ENCODE measurements around the gene ACTC1. TPM values are rescaled to one million over a fixed set of nuclear protein-coding genes. Genes with fewer than 3 reads are reported as not detected.

Gene ACTC1
- polyA plus RNA-seq, 2 of the 4 experiments (the other 2 are of a cell fraction): 0.22 to 1.1 TPM

- ATAC-seq: no peak
- Histone ChIP-seq H3K4me3 (no peak overlapping the region), H3K4me2 (no peak overlapping the region), H3K9me3 (no peaks in the 10 kb centered on the region), H3K27ac (no peak overlapping the region), H3K4me1 (peaks cover 1% of the 10 kb centered on the region; the same call in 1 of the 3 replicates)
- TF ChIP-seq NFE2L2 (conservative IDR thresholded peaks at IDR 0.05; ENCODE audit: low read length) (no peak), MYC (IDR thresholded peaks at IDR 0.05; ENCODE audit: borderline replicate concordance, low read length) (no peak), EP300 (IDR thresholded peaks at IDR 0.05) (no peak), EHF (CRISPR knock-in tag; IDR thresholded peaks at IDR 0.05) (no peak), CHD4 (IDR thresholded peaks at IDR 0.05; ENCODE audit: borderline replicate concordance) (no peak), CTCF (IDR thresholded peaks at IDR 0.05) (no peak), REST (IDR thresholded peaks at IDR 0.05) (no peak), ZFP36 (IDR thresholded peaks at IDR 0.05; ENCODE audit: borderline replicate concordance, partially characterized antibody) (no peak), TFCP2L1 (CRISPR knock-in tag; IDR thresholded peaks at IDR 0.05) (no peak), FOSB (CRISPR knock-in tag; IDR thresholded peaks at IDR 0.05) (no peak), SMC3 (IDR thresholded peaks at IDR 0.05) (no peak), ELK1 (IDR thresholded peaks at IDR 0.05; ENCODE audit: low read depth, low read length) (no peak), RNF2 (IDR thresholded peaks at IDR 0.05; ENCODE audit: borderline replicate concordance, low read depth) (no peak), MAX (IDR thresholded peaks at IDR 0.05) (no peak), CBX8 (IDR thresholded peaks at IDR 0.05) (no peak), ZNF302 (CRISPR knock-in tag; IDR thresholded peaks at IDR 0.05) (no peak), HOXA7 (CRISPR knock-in tag; IDR thresholded peaks at IDR 0.05) (no peak), FOXS1 (CRISPR knock-in tag; IDR thresholded peaks at IDR 0.05) (no peak), POLR2AphosphoS2 (conservative IDR thresholded peaks at IDR 0.05; ENCODE audit: low read length) (no peak), CBX2 (IDR thresholded peaks at IDR 0.05; ENCODE audit: borderline replicate concordance, low read depth) (no peak)
- ChIA-PET POLR2A (no interaction called here), CTCF (interaction anchor here (1.3 to 1.4 kb wide), 2 partner anchors 17 to 97 kb away, joined by 3 to 4 read pairs; no protein-coding TSS in a partner anchor)
- DNase-seq (ENCODE audit: low read depth in 1 of 2, low spot score in 1 of 2): no peak
- 40% methylated on average over 3 of the region's 3 CpGs for WGBS (ENCODE audit: missing lambda C conversion rate)
- no peak for FAIRE-seq
Measured at GRCh38 chr15:34804776-34805175, 9.4 kb upstream of the ACTC1 start.

GRCh38 chr15:34804113-34804512 lies 8.8 kb upstream of the ACTC1 start:
- ATAC-seq (no peak), FAIRE-seq (peak; percentile 88), DNase-seq (ENCODE audit: low read depth in 1 of 2, low spot score in 1 of 2) (no peak)
- Histone ChIP-seq H3K9me3 (no peaks in the 10 kb centered on the region), H3K4me3 (no peak overlapping the region), H3K4me1 (peaks cover 8% of the 10 kb centered on the region), H3K27ac (no peak overlapping the region), H3K4me2 (no peak overlapping the region)
- ChIA-PET CTCF (no interaction called here), POLR2A (no interaction called here)
- WGBS (ENCODE audit: missing lambda C conversion rate): 44% methylated on average over 2 of the region's 2 CpGs
- no peak for TF ChIP-seq HMGXB4 (CRISPR knock-in tag; IDR thresholded peaks at IDR 0.05; ENCODE audit: borderline replicate concordance)
- TF ChIP-seq ZFP36 (IDR thresholded peaks at IDR 0.05; ENCODE audit: borderline replicate concordance, partially characterized antibody): no peak
- no peak for TF ChIP-seq HDAC2 (IDR thresholded peaks at IDR 0.05)
- TF ChIP-seq FOSL2 (IDR thresholded peaks at IDR 0.05): no peak
- TF ChIP-seq FOSL2 (CRISPR knock-in tag; IDR thresholded peaks at IDR 0.05): no peak
- TF ChIP-seq PBX3 (IDR thresholded peaks at IDR 0.05): no peak
- TF ChIP-seq HES2 (IDR thresholded peaks at IDR 0.05): no peak
- no peak for TF ChIP-seq BHLHE40 (IDR thresholded peaks at IDR 0.05; ENCODE audit: low read depth, low read length)

Data from A549 (cell line).